ENCODE data around the gene ANKRD1. TPM values are rescaled to one million over a fixed set of nuclear protein-coding genes. Genes with fewer than 3 reads are reported as not detected.
A peak's percentile ranks its signal among the peaks of the same experiment; 100 is the strongest.

Gene ANKRD1
- total RNA-seq, 1 donor from 2014 or later = 5.8 TPM

DNA sequence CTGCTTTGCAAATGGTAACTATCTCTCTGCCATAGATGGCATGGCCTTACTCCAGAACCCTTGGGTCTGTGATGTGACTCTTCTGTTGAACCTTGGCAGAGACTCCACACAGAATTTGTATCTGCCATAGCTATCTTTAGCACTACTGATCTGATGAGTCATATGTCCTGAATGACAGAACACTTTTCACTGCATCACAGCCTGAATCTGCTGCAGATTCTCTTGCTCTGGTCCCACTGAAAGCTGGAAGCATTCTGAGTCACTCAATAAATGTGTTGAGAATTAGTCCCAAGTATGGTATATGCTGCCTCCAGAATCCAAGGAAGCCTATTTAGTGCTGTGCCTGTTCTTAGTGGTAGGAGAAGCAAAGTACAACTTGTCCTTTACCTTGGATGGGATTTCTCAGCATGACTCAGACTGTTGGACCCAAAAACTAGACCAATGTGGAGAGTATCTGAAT lies 39.5 kb upstream of the ANKRD1 start:
- Mint-ChIP-seq H3K36me3 (ENCODE audit: unreplicated experiment) (no peaks in the 10 kb centered on the region), H3K27me3 (ENCODE audit: unreplicated experiment) (no peaks in the 10 kb centered on the region), H3K9me3 (ENCODE audit: unreplicated experiment) (no peaks in the 10 kb centered on the region), H3K4me3 (ENCODE audit: unreplicated experiment) (no peak overlapping the region), H3K27ac (ENCODE audit: unreplicated experiment) (peak overlapping the region; percentile 69), H3K4me1 (ENCODE audit: unreplicated experiment) (peaks cover 17% of the 10 kb centered on the region)
- TF ChIP-seq, protein P1, sequence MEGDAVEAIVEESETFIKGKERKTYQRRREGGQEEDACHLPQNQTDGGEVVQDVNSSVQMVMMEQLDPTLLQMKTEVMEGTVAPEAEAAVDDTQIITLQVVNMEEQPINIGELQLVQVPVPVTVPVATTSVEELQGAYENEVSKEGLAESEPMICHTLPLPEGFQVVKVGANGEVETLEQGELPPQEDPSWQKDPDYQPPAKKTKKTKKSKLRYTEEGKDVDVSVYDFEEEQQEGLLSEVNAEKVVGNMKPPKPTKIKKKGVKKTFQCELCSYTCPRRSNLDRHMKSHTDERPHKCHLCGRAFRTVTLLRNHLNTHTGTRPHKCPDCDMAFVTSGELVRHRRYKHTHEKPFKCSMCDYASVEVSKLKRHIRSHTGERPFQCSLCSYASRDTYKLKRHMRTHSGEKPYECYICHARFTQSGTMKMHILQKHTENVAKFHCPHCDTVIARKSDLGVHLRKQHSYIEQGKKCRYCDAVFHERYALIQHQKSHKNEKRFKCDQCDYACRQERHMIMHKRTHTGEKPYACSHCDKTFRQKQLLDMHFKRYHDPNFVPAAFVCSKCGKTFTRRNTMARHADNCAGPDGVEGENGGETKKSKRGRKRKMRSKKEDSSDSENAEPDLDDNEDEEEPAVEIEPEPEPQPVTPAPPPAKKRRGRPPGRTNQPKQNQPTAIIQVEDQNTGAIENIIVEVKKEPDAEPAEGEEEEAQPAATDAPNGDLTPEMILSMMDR (IDR thresholded peaks at IDR 0.05) = no peak
- no peak for DNase-seq (ENCODE audit: extremely low spot score, unreplicated experiment)

DNA sequence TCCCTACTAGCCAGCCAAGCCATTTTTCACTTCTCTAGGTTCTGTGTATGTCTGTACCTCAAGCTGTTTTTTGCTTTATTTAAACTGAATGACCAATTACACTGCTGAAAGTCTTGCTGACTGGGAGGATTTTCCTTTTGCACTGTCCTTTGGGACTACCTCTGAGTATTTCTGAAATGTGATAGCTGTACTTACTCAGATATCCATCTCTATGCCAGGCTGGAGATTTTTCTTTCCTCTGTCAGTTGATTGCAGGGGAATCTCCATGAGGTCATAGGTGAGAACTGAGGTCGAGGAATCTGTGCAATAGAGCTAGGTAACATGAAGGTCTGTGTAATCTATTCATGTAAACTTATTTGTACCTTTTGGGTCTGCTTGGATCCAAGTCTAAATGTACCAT lies 38.9 kb upstream of the ANKRD1 start:
- Mint-ChIP-seq H3K27me3 (ENCODE audit: unreplicated experiment) (no peaks in the 10 kb centered on the region), H3K4me1 (ENCODE audit: unreplicated experiment) (peaks cover 16% of the 10 kb centered on the region), H3K4me3 (ENCODE audit: unreplicated experiment) (no peak overlapping the region), H3K27ac (ENCODE audit: unreplicated experiment) (peak overlapping the region; percentile 69), H3K36me3 (ENCODE audit: unreplicated experiment) (no peaks in the 10 kb centered on the region), H3K9me3 (ENCODE audit: unreplicated experiment) (no peaks in the 10 kb centered on the region)
- TF ChIP-seq, protein P1 (IDR thresholded peaks at IDR 0.05) = no peak
- DNase-seq (ENCODE audit: extremely low spot score, unreplicated experiment) = no peak

DNA sequence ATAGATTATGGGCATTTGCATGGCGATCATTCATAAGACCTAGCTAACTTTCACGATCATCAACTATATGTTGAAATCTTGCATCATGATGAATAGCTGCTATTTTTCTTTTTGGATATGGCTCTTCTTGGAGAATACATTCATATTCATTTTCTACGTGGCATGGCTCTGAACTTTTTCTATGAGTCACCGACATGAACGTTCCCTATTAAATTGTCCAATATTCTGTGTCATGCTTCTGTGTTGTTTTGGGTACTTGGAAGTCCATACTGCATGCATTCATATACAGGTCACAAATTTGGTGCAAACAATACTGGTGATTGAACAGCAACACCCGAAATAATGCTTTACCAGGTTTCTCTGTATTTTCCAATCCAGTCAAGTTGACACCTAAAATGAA lies 37.9 kb upstream of the ANKRD1 start:
- Mint-ChIP-seq H3K27me3 (ENCODE audit: unreplicated experiment) (no peaks in the 10 kb centered on the region), H3K4me1 (ENCODE audit: unreplicated experiment) (peaks cover 15% of the 10 kb centered on the region)
- TF ChIP-seq, protein P1 (IDR thresholded peaks at IDR 0.05) = no peak

GRCh38 chr10:90947030-90947960 lies 26.4 kb upstream of the ANKRD1 start:
- H3K4me3 Mint-ChIP-seq (ENCODE audit: unreplicated experiment) = no peak overlapping the region
- peak overlapping the region; percentile 29 for H3K27ac Mint-ChIP-seq (ENCODE audit: unreplicated experiment)
- H3K27me3 Mint-ChIP-seq (ENCODE audit: unreplicated experiment) = no peaks in the 10 kb centered on the region
- no peak for DNase-seq (ENCODE audit: extremely low spot score, unreplicated experiment)
- peaks cover 3% of the 10 kb centered on the region for H3K36me3 Mint-ChIP-seq (ENCODE audit: unreplicated experiment)
- peaks cover 9% of the 10 kb centered on the region for H3K9me3 Mint-ChIP-seq (ENCODE audit: unreplicated experiment)
- H3K4me1 Mint-ChIP-seq (ENCODE audit: unreplicated experiment) = peaks cover 13% of the 10 kb centered on the region
- TF ChIP-seq, protein P1 (IDR thresholded peaks at IDR 0.05) = no peak

More for the DNA sequence above, 37.9 kb upstream of the ANKRD1 start:
- no peak overlapping the region for H3K27ac Mint-ChIP-seq (ENCODE audit: unreplicated experiment)
- no peak overlapping the region for H3K4me3 Mint-ChIP-seq (ENCODE audit: unreplicated experiment)
- no peaks in the 10 kb centered on the region for H3K9me3 Mint-ChIP-seq (ENCODE audit: unreplicated experiment)
- no peaks in the 10 kb centered on the region for H3K36me3 Mint-ChIP-seq (ENCODE audit: unreplicated experiment)
- DNase-seq (ENCODE audit: extremely low spot score, unreplicated experiment) = no peak

GRCh38 chr10:90945491-90946070 lies 24.7 kb upstream of the ANKRD1 start:
- Mint-ChIP-seq H3K4me3 (ENCODE audit: unreplicated experiment) (no peak overlapping the region), H3K27me3 (ENCODE audit: unreplicated experiment) (no peaks in the 10 kb centered on the region), H3K27ac (ENCODE audit: unreplicated experiment) (no peak overlapping the region), H3K4me1 (ENCODE audit: unreplicated experiment) (peaks cover 20% of the 10 kb centered on the region), H3K36me3 (ENCODE audit: unreplicated experiment) (no peaks in the 10 kb centered on the region), H3K9me3 (ENCODE audit: unreplicated experiment) (peaks cover 4% of the 10 kb centered on the region)
- no peak for DNase-seq (ENCODE audit: extremely low spot score, unreplicated experiment)
- TF ChIP-seq, protein P1 (IDR thresholded peaks at IDR 0.05) = no peak
